HG02885 (cell line): ENCODE results near the gene FRMPD4.
A peak's percentile ranks its signal among the peaks of the same experiment; 100 is the strongest.

Experiments
- ATAC-seq: cut with Tn5 transposase; IDR thresholded peaks from one replicate; pipeline ENCODE4 v1.9.1; 2021; ENCODE audit warnings: mild to moderate bottlenecking; ENCODE audit not compliant: unreplicated experiment, poor library complexity

The FRMPD4 gene

GRCh38 chrX:12421918-12422317, 283.6 kb downstream of the FRMPD4 start:
- no peak for ATAC-seq

GRCh38 chrX:12423346-12423745, 285.1 kb downstream of the FRMPD4 start:
- no peak for ATAC-seq

GRCh38 chrX:12425496-12425895, 287.2 kb downstream of the FRMPD4 start:
- ATAC-seq = no peak

- ATAC-seq = no peak
These were observed 288.1 kb downstream of the FRMPD4 start for GRCh38 chrX:12426420-12426819.

GRCh38 chrX:12434493-12434892, 296.2 kb downstream of the FRMPD4 start:
- no peak for ATAC-seq

GRCh38 chrX:12439416-12439815, 301.1 kb downstream of the FRMPD4 start:
- ATAC-seq = no peak

GRCh38 chrX:12440246-12440645, 302.0 kb downstream of the FRMPD4 start:
- no peak for ATAC-seq

- no peak for ATAC-seq
These were observed 303.3 kb downstream of the FRMPD4 start for GRCh38 chrX:12441381-12442128.

GRCh38 chrX:12443534-12444098, 305.3 kb downstream of the FRMPD4 start:
- ATAC-seq = peak; percentile 90

GRCh38 chrX:12446342-12447075, 308.2 kb downstream of the FRMPD4 start:
- no peak for ATAC-seq

- no peak for ATAC-seq
These were observed 309.3 kb downstream of the FRMPD4 start for GRCh38 chrX:12447448-12448064.

- no peak for ATAC-seq
These were observed 314.0 kb downstream of the FRMPD4 start for GRCh38 chrX:12452268-12452667.

- no peak for ATAC-seq
These were observed 322.7 kb downstream of the FRMPD4 start for GRCh38 chrX:12460929-12461328.

- ATAC-seq = no peak
These were observed 324.8 kb downstream of the FRMPD4 start for GRCh38 chrX:12463052-12463451.

GRCh38 chrX:12463873-12464272, 325.6 kb downstream of the FRMPD4 start:
- no peak for ATAC-seq

- ATAC-seq = no peak
These were observed 329.0 kb downstream of the FRMPD4 start for GRCh38 chrX:12467321-12467720.

GRCh38 chrX:12469296-12469695, 331.0 kb downstream of the FRMPD4 start:
- ATAC-seq = no peak

- no peak for ATAC-seq
These were observed 332.8 kb downstream of the FRMPD4 start for GRCh38 chrX:12471061-12471460.

GRCh38 chrX:12480956-12481355, 342.7 kb downstream of the FRMPD4 start:
- ATAC-seq = no peak

GRCh38 chrX:12488220-12488619, 349.9 kb downstream of the FRMPD4 start:
- ATAC-seq = no peak

- no peak for ATAC-seq
These were observed 350.5 kb downstream of the FRMPD4 start for GRCh38 chrX:12488771-12489170.
